IMR-90 (cell line): ENCODE measurements around the gene ABCC3.

Source experiments
- POLR2A ChIP-seq: IDR thresholded peaks from 2 replicates; pipeline ENCODE4 v1.6.1; 2012; ENCODE audit warnings: mild to moderate bottlenecking, low read depth, low read length
- TF ChIP-seq, protein P1 (sequence below): conservative IDR thresholded peaks from 2 replicates; pipeline ENCODE4 v1.5.1; 2012; ENCODE audit warnings: mild to moderate bottlenecking, low read depth, low read length, improper control_type of control experiment

DNA sequence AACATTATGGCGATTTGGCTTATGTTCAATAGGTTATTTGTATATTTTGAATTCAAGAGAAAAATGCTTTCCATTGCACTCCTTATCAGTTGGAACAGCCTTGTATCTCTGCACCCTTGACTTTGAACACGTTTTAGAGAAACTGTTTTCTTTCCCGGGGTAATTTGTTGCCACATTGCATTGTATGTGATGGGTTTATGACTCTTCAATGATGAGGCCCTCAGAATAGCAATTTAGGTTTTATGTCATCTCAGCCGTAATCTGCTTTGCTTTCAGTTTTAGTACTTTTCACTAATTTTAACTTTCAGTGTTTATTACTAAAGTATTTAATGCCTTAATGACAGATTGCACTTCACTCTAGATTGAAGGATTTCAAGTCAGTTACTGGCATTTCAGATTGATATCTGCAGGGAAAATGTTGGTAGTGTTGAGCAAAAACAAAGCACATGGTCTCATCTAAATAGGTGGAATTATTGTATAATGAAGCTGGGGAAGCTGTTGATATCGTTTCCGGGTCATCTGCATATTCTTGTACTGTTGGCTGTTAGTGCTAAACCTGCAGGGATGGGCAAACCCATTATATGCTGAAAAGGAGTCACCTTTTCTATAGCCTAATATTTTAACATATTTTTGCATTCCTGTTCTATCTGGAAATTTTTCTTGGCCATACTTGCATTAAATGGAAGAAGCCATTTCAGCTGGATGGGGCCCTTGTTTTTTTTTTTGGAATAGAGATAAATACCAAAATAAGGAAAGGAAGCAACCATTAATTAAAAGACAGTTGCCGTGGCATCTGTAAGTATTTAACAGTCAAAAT is 86.7 kb downstream of the ABCC3 start:
- no peak for TF ChIP-seq POLR2A
- TF ChIP-seq, protein P1, sequence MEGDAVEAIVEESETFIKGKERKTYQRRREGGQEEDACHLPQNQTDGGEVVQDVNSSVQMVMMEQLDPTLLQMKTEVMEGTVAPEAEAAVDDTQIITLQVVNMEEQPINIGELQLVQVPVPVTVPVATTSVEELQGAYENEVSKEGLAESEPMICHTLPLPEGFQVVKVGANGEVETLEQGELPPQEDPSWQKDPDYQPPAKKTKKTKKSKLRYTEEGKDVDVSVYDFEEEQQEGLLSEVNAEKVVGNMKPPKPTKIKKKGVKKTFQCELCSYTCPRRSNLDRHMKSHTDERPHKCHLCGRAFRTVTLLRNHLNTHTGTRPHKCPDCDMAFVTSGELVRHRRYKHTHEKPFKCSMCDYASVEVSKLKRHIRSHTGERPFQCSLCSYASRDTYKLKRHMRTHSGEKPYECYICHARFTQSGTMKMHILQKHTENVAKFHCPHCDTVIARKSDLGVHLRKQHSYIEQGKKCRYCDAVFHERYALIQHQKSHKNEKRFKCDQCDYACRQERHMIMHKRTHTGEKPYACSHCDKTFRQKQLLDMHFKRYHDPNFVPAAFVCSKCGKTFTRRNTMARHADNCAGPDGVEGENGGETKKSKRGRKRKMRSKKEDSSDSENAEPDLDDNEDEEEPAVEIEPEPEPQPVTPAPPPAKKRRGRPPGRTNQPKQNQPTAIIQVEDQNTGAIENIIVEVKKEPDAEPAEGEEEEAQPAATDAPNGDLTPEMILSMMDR: no peak
